Transverse colon (tissue), 4 donors: ENCODE measurements around the gene GPATCH3. TPM values are rescaled to one million over a fixed set of nuclear protein-coding genes. Genes with fewer than 3 reads are reported as not detected.

Experiments
- DNase-seq: peaks from one replicate; pipeline ENCODE4 v3.0.0-alpha.2; 2019
- H3K27ac ChIP-seq, 4 donors: fragments of 200-600 bp; sonication (generic); 2 replicates each; pipeline ENCODE4 v1.5.1; 2016 to 2018; ENCODE audit warnings: inconsistent platforms in 4 of 4
- H3K27me3 ChIP-seq: fragments of 200-600 bp; sonication (generic); 2 replicates; pipeline ENCODE4 v1.5.1; 2017; ENCODE audit warnings: inconsistent platforms
- H3K36me3 ChIP-seq, 4 donors: fragments of 200-600 bp; sonication (generic); 2 replicates each; pipeline ENCODE4 v1.5.1; 2017 to 2019; ENCODE audit warnings: inconsistent platforms in 4 of 4
- H3K4me1 ChIP-seq, 4 donors: fragments of 200-600 bp; sonication (generic); 2 replicates each; pipeline ENCODE4 v1.5.1; 2017 to 2020; ENCODE audit warnings: inconsistent platforms in 4 of 4
- H3K4me3 ChIP-seq, 4 donors: fragments of 200-600 bp; sonication (generic); 1 replicate in 1 of 4; 2 replicates in 3 of 4; pipeline versions ENCODE4 v1.5.1 to v1.6.1; 2017 to 2019; ENCODE audit warnings: inconsistent platforms in 4 of 4
- H3K9me3 ChIP-seq, 2 donors: fragments of 200-600 bp; sonication (generic); 2 replicates each; pipeline ENCODE4 v1.5.1; 2017 to 2019; ENCODE audit warnings: inconsistent platforms in 2 of 2
- EP300 ChIP-seq: sonication (generic); formaldehyde crosslinking; IDR thresholded peaks from one replicate; pipeline ENCODE4 v1.6.1; 2017; ENCODE audit warnings: antibody characterized with exemption, low read depth
- POLR2A ChIP-seq: fragments of 450-650 bp; IDR thresholded peaks from one replicate; pipeline ENCODE4 v1.6.1; 2016; ENCODE audit warnings: antibody characterized with exemption, mild to moderate bottlenecking, moderate library complexity
- POLR2AphosphoS5 ChIP-seq, 3 donors: sonication (generic); formaldehyde crosslinking; IDR thresholded peaks; one replicate each; pipeline ENCODE4 v1.6.1; 2016; ENCODE audit warnings: antibody characterized with exemption in 3 of 3
- WGBS, 2 donors: methylation state at CpG; one replicate each; pipeline ENCODE4 v1.1.5; 2018; ENCODE audit warnings: low coverage in 1 of 2; 5-methylcytosine and 5-hydroxymethylcytosine counted together
- in situ Hi-C, 4 donors: fragments of 200-750 bp; cut with MboI; loops; one replicate each; pipeline versions ENCODE4 v1.15.0 to v1.15.1; 2017; ENCODE audit warnings: low sequenced_read_pairs in 3 of 4, low pct_ligation_motif_present in 1 of 4, low pct_unique_long_range_greater_than_20kb in 1 of 4
- intact Hi-C: fragments of 100-400 bp; cut with DNase I; formaldehyde crosslinking; loops from one replicate; pipeline ENCODE4 v1.15.1; 2023; ENCODE audit warnings: low total_unique reads
- total RNA-seq, 4 donors: library from RNA; depleted of rRNA; stranded (reverse); fragments of >200 nt; gene quantifications; one replicate each; pipeline ENCODE4 v1.1.0, GENCODE V29; 2016
- TF ChIP-seq, protein P1 (sequence below), 5 experiments: fragments of 200-600 bp in 3 of 5; fragments of 450-650 bp in 2 of 5; sonication (generic) in 3 of 5; IDR thresholded peaks; 1 replicate in 2 of 5; 2 replicates in 3 of 5; pipeline ENCODE4 v1.5.1; 2016 to 2017; ENCODE audit warnings: antibody characterized with exemption in 5 of 5, inconsistent platforms in 3 of 5, mild to moderate bottlenecking in 2 of 5, moderate library complexity in 1 of 5

GPATCH3 gene
- total RNA-seq, 4 donors from 2014 or later: 3.2 to 35.9 (median 10.7) TPM

- Histone ChIP-seq H3K36me3 (peaks cover 0 to 34% (median 14%) of the 10 kb centered on the region in 4 donors), H3K9me3 (no peaks in the 10 kb centered on the region), H3K27me3 (no peaks in the 10 kb centered on the region), H3K4me1 (peaks cover 2 to 16% (median 12%) of the 10 kb centered on the region in 4 donors), H3K4me3 (no peak overlapping the region), H3K27ac (no peak overlapping the region)
- intact Hi-C loops (no loop called here), in situ Hi-C loops (no loop called here)
- no peak for DNase-seq
- 90 to 96% methylated on average over 6 to 10 of the region's 10 CpGs for WGBS, 2 donors
- TF ChIP-seq, protein P1, sequence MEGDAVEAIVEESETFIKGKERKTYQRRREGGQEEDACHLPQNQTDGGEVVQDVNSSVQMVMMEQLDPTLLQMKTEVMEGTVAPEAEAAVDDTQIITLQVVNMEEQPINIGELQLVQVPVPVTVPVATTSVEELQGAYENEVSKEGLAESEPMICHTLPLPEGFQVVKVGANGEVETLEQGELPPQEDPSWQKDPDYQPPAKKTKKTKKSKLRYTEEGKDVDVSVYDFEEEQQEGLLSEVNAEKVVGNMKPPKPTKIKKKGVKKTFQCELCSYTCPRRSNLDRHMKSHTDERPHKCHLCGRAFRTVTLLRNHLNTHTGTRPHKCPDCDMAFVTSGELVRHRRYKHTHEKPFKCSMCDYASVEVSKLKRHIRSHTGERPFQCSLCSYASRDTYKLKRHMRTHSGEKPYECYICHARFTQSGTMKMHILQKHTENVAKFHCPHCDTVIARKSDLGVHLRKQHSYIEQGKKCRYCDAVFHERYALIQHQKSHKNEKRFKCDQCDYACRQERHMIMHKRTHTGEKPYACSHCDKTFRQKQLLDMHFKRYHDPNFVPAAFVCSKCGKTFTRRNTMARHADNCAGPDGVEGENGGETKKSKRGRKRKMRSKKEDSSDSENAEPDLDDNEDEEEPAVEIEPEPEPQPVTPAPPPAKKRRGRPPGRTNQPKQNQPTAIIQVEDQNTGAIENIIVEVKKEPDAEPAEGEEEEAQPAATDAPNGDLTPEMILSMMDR (IDR thresholded peaks at IDR 0.05): no peak
- no peak for TF ChIP-seq POLR2A
- no peak for TF ChIP-seq EP300
- no peak for TF ChIP-seq POLR2AphosphoS5 (IDR thresholded peaks at IDR 0.05)
Measured at GRCh38 chr1:26941311-26941710, 41.0 kb upstream of the GPATCH3 start.

- Histone ChIP-seq H3K27ac (no peak overlapping the region), H3K9me3 (no peaks in the 10 kb centered on the region), H3K36me3 (peaks cover 0 to 31% (median 12%) of the 10 kb centered on the region in 4 donors), H3K4me3 (no peak overlapping the region), H3K27me3 (no peaks in the 10 kb centered on the region), H3K4me1 (no peaks in the 10 kb centered on the region)
- 90% methylated on average over 2 of the region's 2 CpGs; no CpG with 5 or more reads in 1 of the 2 donors for WGBS, 2 donors
- in situ Hi-C loops: no loop called here
- no peak for DNase-seq
- TF ChIP-seq POLR2AphosphoS5 (IDR thresholded peaks at IDR 0.05) (no peak), POLR2A (no peak), EP300 (no peak)
- TF ChIP-seq, protein P1 (IDR thresholded peaks at IDR 0.05): no peak
- intact Hi-C loops: no loop called here
Measured at GRCh38 chr1:26938659-26939025, 38.4 kb upstream of the GPATCH3 start.

DNA sequence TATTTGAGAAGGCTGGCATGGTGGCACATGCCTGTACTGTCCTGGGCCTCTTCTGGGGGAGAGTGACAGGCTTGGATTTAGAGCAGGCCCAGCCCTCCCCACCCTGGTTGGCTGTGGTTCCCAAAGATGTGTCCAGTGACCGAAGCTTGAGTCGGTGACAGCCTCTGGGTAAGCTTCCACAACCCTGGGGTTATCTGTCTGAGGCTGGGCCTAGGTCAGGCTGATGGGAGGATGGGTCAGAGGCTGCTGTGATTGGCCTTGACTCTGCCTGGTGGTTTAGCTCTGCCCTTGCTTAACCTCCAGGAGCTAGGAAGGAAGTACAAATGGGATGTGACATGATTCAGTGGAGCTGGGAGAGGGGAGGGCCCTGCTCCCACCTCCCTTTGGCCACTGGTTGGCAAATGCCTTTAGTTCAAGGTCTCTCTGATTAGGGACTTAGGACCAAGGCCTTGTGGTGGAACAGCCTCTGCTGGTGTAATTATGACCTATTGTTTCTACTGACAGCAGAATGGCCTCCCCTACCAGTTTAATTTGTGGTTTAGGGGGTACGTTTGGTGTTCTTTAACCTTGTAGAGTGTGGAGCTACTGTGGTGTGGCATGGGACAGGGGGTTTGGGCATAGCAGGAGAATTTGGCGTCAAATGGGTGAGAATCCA, 37.9 kb upstream of the GPATCH3 start:
- 92% methylated on average over 4 of the region's 4 CpGs; no CpG with 5 or more reads in 1 of the 2 donors for WGBS, 2 donors
- Histone ChIP-seq H3K4me3 (no peak overlapping the region), H3K36me3 (peaks cover 0 to 26% (median 9%) of the 10 kb centered on the region in 4 donors), H3K27ac (no peak overlapping the region), H3K9me3 (no peaks in the 10 kb centered on the region), H3K27me3 (no peaks in the 10 kb centered on the region), H3K4me1 (no peaks in the 10 kb centered on the region)
- TF ChIP-seq EP300 (no peak), POLR2A (no peak), POLR2AphosphoS5 (IDR thresholded peaks at IDR 0.05) (no peak)
- TF ChIP-seq, protein P1 (IDR thresholded peaks at IDR 0.05): no peak
- in situ Hi-C loops: no loop called here
- DNase-seq: no peak
- intact Hi-C loops: no loop called here

- WGBS, 2 donors: 82 to 86% methylated on average over 6 of the region's 6 CpGs
- H3K27ac ChIP-seq: no peak overlapping the region
- TF ChIP-seq EP300: no peak
- TF ChIP-seq POLR2A: no peak
- no peak for TF ChIP-seq POLR2AphosphoS5 (IDR thresholded peaks at IDR 0.05)
- DNase-seq: no peak
- H3K27me3 ChIP-seq: no peaks in the 10 kb centered on the region
- no peak overlapping the region for H3K4me3 ChIP-seq
- H3K9me3 ChIP-seq: no peaks in the 10 kb centered on the region
- intact Hi-C loops (no loop called here), in situ Hi-C loops (no loop called here)
- H3K4me1 ChIP-seq: no peaks in the 10 kb centered on the region
- peaks cover 0 to 13% (median 3%) of the 10 kb centered on the region in 4 donors for H3K36me3 ChIP-seq
Measured at GRCh38 chr1:26936823-26937222, 36.6 kb upstream of the GPATCH3 start.
